ENCODE results near the gene BICC1.
"Not testable (repeated sequence)": the region's sequence is repeated elsewhere in the genome, so short reads cannot be mapped to it uniquely, and the experiment has no call there.

Gene BICC1

DNA sequence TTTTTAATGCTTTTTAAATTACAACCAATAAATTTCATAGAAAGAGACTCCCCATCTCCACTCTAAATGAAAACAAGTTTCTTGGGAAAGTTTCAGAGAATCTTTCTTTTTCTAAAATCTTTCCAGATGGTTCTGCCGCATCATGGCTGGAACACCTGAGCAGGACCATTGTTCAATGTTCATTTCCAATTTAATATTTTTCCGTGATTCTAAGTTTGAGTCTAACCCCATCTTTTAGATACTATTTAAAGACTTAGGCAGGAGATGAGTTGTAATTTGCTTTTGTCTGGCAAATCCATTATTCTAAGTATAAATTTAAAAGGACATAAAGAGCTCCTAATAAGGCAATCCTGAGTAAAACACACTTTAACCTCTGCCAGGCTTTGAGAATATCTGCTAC lies 325.2 kb downstream of the BICC1 start:
- DNase-seq = no peak

DNA sequence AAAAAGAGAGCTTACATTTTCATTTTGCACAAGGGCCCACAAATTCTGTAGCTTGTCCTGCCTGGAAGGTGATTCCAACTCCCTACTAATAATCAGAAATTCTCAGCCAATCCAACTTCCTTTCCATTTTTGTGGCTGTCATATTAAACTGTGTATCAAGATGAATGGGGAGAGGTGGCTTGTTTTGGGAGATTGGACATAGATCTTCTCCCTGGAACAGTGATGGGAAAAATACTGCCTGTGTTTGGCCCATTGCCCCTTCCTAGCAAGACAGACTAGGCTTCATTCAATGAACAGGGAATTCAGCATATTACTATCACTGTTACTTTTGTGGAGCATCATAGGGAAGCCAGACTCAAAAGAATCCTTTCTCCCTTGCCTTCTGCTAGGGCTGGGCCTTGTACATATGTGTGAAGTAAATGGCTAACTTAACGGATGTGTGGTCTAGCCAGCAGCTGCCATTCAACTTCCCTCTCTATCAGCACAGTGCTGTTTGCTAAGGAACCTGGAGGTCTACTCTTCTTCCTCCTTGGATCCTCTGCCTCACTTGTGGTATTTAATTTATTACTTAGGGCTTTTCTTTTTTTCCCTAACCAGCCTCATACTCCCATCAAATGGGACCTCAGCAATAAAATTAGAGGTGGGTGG lies 326.0 kb downstream of the BICC1 start:
- no peak for DNase-seq

DNA sequence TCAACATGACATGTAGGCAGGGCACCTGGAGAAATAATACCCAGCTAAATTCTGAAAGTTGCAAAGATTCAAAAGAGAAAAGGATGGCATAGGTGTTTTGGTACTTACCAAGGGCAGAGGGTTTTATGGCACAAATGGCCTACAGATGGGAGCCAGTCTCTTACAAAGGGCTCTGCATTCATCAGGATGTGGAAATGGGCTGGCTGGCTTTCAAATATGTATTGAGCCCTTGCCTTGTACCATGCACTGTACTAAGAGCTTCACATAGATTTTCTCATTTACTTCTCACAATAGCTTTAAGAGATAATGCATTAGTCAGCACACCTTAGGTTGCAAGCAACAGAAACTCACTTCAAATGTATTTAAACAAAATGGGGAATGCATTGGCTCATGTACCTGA lies 327.1 kb downstream of the BICC1 start:
- DNase-seq = no peak

DNA sequence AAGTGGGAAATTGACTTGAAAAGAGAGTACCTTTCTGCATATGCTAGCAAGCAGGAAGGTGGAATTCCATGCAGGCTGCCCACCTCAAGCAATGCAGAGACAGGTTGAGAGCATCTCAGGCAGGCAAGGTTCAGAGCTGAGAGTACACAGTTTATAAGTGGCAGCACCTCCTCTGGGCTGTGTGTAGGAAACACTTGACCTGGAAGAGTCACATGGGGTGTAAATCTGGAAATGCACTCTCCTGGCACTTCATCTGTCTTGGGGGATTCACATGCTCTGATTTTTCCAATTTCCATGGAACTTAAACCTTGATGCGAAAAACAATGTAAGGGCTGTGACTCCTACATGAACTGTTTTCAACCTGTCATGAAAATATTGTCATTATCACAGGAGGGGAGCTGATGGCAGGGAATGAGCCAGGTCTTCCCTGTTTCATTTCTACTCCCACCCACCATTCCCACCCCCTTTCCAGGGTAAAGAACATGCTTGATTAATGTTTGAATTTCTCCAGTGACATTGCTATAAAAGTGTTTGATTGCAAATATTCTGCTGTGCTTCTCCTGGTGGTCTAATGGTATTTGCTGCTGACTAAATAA lies 328.3 kb downstream of the BICC1 start:
- no peak for DNase-seq

DNA sequence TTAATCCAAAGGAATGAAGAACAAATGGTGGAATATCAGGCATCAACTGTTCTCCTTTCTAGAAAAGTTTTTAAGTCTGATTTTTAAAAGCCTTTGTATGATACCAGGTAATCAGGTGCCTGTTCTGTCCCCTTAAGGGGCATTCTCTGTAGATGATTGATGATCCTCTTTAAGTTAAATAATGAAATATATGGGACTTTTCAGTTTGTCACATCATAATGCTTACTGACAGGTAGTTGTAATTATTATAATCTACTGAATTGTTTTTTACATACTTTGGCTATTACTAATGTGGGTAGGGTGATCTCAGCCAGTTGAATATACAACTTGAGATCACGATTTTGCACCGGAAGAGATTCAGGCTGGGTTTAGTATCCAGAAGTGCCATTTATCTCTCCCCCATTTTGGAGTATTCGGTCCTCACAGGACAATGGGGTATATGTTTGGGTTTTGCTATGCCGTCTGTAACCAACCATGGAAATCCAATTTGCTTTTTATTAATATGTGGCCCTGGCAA lies 330.2 kb downstream of the BICC1 start:
- DNase-seq = no peak

DNA sequence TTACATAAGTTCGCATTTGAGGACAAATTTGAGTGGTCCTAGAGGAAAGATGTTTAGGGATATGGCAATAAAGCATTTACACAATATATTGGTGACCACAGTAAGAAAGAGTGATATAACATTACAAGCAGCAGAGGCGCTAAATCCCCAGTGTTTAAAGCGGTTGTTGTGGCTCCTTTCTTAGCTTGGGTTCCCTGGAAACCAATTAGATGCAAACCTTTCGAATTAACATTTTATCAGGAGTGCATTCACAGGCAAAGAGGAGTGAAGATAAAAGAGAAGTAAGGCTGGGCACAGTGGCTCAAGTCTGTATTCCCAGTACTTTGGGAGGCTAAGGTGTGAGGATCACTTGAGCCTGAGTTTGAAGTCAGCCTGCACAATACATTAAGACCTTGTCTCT lies 331.1 kb downstream of the BICC1 start:
- no peak for DNase-seq

DNA sequence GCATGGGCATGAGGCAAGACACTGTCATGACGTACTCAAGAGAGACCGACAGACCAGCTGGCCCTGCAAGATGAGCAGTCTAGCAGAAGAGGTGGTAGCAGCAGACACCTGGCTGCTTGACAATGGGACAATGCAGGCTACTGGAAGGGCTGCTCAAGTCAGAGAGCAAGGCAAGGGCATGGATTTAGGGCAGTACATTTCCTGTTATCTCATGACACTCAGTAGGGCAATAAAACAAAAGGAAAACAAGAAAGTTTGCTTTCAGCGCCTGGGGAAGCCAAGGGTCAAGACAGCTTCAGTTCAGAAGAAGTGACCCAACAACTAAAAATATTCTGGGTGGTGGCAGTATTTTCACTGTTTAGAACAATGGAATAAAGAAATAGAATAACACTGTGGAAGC lies 332.0 kb downstream of the BICC1 start:
- no peak for DNase-seq

DNA sequence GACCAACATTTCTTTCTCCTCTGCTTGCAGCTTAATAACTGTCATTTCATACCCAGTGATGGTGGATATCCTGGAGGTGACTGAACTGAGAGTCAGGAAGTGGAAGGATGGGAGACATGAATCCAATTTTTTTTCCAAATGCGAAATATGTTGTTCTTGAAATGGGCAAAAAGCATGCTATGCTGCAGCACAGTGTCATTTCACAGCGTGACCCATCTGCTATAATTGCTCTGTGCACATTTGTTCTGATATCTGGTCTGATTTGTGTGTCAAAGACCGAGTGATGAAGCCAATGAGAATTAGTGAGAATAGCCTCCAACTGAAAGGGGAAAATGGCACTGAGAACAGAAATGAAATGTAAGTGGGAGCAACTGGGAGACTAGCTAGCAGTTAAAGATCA lies 334.2 kb downstream of the BICC1 start:
- DNase-seq = no peak

DNA sequence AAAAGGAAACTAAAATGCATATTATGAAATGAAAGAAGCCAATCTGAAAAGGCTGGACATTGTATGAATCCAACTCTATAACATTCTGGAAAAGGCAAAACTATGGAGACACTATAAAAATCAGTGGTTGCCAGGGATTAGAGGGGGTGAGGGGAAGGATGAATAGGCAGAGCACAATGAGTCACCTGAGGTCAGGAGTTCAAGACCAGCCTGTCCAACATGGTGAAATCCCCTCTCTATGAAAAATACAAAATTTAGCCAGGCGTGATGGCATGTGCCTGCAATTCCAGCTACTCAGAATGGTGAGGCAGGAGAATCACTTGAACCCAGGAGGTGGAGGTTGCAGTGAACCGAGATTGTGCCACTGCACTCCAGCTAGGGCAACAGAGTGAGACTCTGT lies 338.9 kb downstream of the BICC1 start:
- no peak for DNase-seq

DNA sequence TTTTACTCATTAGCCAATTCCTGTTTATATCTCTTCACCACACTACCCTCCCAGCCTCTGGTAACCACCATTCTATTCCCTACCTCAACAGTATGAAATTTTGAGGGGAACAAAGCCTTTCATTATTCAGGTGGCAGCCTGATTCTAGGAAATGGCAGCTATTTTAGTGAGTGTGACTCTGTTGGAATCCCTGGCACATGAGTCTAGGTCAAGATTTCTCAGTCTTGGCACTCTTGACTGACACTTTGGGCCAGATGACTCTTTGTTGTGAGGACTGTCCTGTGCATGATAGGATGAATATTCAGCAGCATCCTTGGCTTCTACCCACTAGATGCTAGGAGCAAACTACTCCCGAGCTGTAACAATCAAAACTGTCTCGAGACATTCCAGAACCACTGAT lies 341.0 kb downstream of the BICC1 start:
- no peak for DNase-seq

DNA sequence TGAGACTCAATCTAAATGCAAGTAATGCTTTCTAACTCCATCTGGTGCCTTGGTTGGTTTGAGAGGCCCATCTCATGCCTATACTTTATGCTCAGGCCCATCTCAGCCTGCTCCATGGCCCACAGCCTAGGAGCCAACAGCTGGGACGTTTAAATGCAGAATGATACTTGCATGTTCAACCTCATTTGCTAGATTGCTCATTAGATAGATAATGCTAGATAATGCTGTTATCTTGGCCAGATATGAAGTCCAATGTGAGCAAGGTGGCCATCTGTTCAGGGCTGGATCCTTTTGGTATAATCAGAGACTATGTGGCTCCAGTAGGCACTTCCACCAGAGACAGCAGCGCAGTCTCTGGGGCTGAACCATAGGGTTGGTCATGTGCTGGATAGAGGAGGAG lies 342.1 kb downstream of the BICC1 start:
- no peak for DNase-seq

DNA sequence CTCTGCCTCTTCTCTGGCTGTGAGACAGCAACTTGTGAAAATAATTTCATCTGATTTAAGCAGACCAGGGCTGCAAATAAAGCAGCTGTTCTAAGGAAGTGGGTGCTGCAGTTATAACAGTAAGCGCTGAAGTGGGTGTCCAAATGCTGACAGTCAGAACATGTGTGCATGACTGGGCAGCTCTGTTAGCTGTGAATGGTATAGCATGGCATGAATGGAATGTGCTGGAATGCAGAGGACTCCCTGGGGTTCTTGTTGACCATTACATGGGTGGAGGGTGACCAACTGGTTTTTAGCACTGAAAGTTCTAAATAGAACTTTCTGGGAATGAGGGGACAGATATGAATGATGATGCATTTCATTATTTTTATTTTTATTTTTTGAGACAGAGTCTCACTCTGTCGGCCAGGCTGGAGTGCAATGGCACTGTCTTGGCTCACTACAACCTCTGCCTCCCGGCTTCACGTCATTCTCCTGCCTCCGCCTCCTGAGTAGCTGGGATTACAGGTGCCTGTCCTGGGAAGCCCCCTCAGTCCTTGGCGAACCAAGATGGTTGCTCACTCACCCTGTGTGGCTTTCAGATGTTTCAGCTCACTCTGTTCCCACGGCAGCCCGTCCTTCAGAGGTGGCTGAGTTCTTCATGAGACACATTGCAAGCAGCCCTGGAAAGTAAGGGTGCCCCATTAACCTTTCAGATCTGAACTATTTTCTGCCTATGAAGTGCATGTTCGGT lies 344.0 kb downstream of the BICC1 start:
- DNase-seq = no peak

DNA sequence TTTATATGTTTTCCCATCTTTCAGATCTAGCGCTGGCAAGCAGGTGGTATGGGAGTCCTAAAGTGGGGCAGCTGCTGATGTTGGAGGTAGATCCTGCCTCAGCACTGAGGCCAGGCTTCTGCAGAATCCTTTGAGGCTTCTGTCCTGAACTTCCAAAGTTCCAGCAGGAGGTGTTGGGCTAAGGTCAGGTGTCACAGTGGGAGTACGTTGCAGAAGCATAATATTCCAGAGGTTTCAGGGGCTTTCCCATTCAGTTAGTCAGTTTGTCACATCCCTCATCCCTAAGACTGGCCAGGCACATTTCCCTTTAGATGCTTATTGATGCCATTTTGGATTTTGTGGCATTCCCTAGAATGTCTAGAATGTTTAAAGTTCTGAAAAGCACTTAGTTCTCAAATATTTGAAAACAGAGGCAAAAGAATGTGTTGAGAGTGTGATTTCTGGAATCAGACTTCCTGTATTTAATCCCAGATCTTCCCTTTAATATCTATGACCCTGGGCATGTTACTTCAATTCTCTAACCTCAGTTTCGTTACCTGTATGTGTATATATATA lies 344.7 kb downstream of the BICC1 start:
- DNase-seq = no peak

DNA sequence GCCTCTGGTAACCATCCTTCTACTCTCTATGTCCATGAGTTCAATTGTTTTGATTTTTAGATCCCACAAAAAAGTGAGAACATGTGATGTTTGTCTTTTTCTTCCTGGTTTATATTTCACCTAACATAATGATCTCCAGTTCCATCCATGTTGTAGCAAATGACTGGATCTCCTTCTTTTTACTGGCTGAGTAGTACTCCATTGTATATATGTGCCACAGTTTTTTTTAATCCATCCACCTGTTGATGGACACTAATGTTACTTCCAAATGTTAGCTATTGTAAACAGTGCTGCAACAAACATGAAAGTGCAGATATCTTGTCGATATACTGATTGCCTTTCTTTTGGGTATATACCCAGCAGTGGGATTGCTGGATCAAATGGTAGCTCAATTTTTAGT lies 345.5 kb downstream of the BICC1 start:
- not testable (repeated sequence) for DNase-seq

DNA sequence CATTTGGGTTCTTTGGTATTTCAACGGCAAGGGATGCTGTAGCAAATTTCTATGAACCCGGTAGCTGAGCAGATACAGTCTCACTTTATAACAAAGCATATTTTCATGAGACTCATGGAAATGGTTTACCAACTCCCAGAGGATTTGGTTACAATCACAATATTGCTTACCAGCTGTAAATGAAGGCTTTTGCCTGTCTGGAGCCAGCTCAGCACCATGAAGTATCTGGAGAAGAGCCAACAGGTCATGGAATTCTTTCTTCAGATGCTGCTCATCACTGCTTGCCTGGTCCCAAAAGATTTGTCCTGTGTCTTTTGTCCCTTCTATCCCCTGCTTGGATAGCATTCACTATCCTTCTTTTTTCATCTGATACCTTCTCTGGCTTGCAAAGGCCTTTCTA lies 346.9 kb downstream of the BICC1 start:
- DNase-seq = no peak

DNA sequence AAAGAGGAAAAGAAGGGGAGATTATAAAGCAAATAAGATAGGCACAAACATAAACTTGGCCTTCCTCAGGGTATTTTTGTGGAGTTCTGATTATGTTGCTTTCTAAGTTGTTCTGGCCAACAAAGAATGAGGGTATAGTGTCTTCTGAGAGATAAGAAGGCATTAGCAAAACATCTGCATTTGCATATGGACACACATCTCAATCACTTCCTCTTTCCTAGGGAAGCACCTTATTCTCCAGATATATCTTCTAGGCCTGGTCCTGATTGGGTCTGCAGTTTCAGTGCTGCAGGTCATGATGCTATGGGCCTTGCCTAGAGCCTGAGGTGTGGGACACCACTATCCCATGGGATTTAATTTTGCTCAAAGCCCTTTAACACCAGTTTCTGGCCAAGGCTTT lies 355.0 kb downstream of the BICC1 start:
- DNase-seq = no peak

DNA sequence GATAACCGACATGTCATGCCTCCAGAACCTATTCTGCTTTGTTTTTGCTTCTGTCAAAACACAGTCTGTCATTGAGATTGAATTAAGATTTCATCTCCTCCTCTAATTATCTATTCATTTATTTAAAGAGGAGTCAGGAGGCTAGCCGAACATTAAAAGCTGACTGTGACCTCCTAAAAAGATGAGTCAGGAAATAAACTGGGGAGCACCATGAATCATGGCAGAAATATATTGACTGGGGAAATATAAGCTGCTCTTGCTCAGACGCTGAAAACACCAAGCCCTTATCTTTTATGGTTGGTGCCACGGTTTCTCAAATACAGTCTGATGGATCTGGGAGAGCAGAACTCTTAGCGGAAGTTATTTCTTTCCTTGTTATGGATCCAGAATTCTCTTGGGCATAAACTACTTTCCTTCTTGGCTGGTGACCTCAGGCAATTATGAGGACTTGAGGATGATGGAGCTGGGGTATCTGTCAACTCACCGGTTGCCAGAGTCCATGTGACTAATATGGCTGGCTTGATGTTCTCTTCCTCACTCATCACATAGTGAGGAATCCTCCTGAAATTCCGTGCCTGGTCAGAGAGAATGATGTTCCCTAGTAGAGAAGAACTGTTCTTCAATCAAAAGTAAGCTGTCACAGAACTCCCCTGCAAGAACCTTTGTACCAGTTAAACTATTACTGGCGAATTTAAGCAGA lies 356.2 kb downstream of the BICC1 start:
- no peak for DNase-seq

DNA sequence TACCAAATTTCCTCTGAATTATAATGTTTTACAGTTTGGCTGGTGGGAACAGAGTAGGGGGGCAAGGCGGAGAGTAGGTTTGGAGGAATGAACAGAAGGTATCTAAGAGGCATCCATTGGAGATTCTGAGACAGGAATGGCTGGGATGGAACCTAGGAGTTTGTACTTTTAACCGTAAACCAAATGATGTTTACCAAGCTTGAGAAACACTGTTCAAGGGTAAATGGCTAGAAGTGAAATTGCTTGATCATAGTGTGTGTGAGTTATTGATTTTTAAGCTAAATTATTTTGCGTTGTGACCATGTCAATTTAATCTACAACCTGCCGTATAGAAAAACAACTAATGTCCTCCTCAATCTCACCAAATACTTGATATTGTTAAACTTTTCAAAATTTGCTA lies 357.4 kb downstream of the BICC1 start:
- DNase-seq = no peak

DNA sequence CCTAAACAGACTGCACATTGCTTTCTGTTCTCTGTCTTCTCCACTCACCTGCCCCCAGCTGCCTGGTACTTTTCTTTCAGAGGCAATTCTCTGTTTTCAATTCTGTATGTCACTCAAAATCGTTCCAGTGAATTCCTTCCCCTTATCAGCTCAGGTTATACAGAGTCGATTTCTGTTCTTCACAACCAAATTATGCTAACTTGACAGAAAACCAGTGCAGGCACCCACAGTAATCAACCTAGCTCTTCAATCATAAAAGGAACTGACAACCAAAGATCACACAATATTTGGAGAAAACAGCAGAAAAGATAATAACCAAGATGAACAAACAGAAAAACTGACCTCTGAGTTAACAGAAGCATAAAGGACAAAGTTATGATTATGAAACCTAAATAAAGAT lies 360.5 kb downstream of the BICC1 start:
- DNase-seq = no peak
